Measurements from ENCODE around the gene PTPN9. TPM values are rescaled to one million over a fixed set of nuclear protein-coding genes. Genes with fewer than 3 reads are reported as not detected.

The PTPN9 gene
- total RNA-seq, 1 experiment from 2014 or later, result 64.9 TPM

DNA sequence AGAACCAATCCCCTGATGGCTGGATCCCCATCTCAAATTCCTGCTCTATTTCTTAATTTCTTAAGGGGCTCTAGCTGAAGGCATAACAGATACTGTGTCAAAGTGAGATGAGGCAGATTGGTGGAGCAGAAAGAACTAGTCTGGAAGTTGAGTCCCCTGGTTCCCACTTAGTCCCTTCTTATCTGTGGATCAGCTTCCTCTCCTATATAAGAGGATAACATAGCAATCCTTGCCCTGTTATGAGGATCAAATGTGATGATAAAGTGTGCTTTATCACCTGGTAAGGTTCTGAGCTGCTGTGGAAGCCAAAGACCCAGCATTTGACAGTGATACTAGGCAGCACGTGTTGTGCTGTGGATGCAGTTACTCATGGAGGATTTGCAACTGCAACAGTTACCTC, 119.5 kb downstream of the PTPN9 start:
- Histone ChIP-seq H3K27ac (ENCODE audit: low read depth, low read length, poor library complexity, severe bottlenecking) (no peak overlapping the region), H3K4me3 (ENCODE audit: low read depth, low read length, poor library complexity, severe bottlenecking) (no peak overlapping the region), H3K4me1 (ENCODE audit: insufficient read depth, low read length, poor library complexity, severe bottlenecking) (no peaks in the 10 kb centered on the region), H3K36me3 (ENCODE audit: insufficient read depth, low read length, poor library complexity, severe bottlenecking) (no peaks in the 10 kb centered on the region), H3K9me3 (ENCODE audit: low read depth, low read length, poor library complexity, severe bottlenecking) (no peaks in the 10 kb centered on the region), H3K27me3 (replicated peaks; ENCODE audit: insufficient read depth, low read depth, low read length, poor library complexity) (no peaks in the 10 kb centered on the region)
- TF ChIP-seq, protein P1, sequence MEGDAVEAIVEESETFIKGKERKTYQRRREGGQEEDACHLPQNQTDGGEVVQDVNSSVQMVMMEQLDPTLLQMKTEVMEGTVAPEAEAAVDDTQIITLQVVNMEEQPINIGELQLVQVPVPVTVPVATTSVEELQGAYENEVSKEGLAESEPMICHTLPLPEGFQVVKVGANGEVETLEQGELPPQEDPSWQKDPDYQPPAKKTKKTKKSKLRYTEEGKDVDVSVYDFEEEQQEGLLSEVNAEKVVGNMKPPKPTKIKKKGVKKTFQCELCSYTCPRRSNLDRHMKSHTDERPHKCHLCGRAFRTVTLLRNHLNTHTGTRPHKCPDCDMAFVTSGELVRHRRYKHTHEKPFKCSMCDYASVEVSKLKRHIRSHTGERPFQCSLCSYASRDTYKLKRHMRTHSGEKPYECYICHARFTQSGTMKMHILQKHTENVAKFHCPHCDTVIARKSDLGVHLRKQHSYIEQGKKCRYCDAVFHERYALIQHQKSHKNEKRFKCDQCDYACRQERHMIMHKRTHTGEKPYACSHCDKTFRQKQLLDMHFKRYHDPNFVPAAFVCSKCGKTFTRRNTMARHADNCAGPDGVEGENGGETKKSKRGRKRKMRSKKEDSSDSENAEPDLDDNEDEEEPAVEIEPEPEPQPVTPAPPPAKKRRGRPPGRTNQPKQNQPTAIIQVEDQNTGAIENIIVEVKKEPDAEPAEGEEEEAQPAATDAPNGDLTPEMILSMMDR (conservative IDR thresholded peaks at IDR 0.05; ENCODE audit: low read depth, low read length), result no peak
- no peak for DNase-seq (ENCODE audit: low spot score)
- intact Hi-C loops (cut with micrococcal nuclease; ENCODE audit: unreplicated experiment), result no loop called here
- CTCF ChIA-PET, result no interaction called here
- no TSS peak for BruUV-seq (replicated peaks)
- POLR2A ChIA-PET (ENCODE audit: low non-redundant PET), result interaction anchor here (0.6 kb wide), 2 partner anchors 8 to 25 kb away, joined by 4 to 25 read pairs; partner anchors contain the start of gene SIN3A

DNA sequence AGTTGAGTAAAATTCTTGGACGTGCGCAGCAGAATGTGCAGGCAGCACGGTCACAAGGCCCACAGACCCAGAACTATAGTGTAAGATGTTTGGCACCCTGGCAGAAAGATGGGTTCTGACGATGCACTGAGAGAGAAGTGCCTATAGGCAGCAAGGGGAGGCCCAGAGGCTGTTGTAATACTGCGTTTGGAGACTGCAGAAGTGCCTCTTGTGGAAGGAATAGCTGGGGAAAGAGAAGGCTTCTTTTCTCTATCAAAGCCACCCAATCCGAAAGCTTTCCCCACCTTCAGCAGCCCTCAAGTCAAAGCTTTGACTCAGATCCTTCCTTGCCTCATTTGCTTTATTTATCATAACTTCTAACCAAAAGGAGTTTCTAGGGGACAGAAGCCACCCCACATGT, 122.4 kb downstream of the PTPN9 start:
- Histone ChIP-seq H3K4me1 (ENCODE audit: insufficient read depth, low read length, poor library complexity, severe bottlenecking) (no peaks in the 10 kb centered on the region), H3K27ac (ENCODE audit: low read depth, low read length, poor library complexity, severe bottlenecking) (no peak overlapping the region), H3K27me3 (replicated peaks; ENCODE audit: insufficient read depth, low read depth, low read length, poor library complexity) (no peaks in the 10 kb centered on the region), H3K9me3 (ENCODE audit: low read depth, low read length, poor library complexity, severe bottlenecking) (no peaks in the 10 kb centered on the region), H3K4me3 (ENCODE audit: low read depth, low read length, poor library complexity, severe bottlenecking) (peak overlapping the region; percentile 81), H3K36me3 (ENCODE audit: insufficient read depth, low read length, poor library complexity, severe bottlenecking) (no peaks in the 10 kb centered on the region)
- CTCF ChIA-PET, result no interaction called here
- POLR2A ChIA-PET (ENCODE audit: low non-redundant PET), result no interaction called here
- BruUV-seq (replicated peaks), result no TSS peak
- no peak for TF ChIP-seq EZH2 (IDR thresholded peaks at IDR 0.05; ENCODE audit: borderline replicate concordance, low read depth, low read length, poor library complexity, severe bottlenecking)
- DNase-seq (ENCODE audit: low spot score), result no peak
- intact Hi-C loops (cut with micrococcal nuclease; ENCODE audit: unreplicated experiment), result no loop called here

DNA sequence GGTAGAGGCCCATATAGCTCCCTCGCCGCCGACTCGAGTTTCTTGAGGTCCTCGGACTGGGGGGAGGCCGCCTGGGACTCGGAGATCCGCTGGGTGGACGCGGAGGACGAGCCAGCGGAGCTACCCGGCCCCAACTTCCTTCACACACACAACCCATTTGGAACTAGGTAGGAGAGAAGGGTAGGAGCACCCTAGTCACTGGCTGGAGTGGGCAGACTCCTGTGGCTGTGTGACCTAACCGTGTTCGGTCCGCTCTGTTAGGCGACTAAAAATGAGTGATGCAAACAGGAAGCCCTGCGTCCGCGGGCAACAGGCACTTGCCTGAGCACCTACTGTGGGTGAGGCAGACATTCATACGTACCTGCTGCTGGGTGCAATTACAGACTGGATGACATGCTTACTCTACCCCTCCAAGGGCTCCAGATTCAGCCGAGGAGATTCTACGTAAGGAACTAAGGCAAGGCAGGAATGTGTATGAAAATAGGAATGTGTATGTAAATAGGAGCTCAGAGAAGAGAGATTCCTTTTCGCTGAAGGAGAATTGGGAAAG, 123.1 kb downstream of the PTPN9 start:
- TF ChIP-seq, protein P1 (conservative IDR thresholded peaks at IDR 0.05; ENCODE audit: low read depth, low read length), result no peak
- BruUV-seq (replicated peaks), result no TSS peak

DNA sequence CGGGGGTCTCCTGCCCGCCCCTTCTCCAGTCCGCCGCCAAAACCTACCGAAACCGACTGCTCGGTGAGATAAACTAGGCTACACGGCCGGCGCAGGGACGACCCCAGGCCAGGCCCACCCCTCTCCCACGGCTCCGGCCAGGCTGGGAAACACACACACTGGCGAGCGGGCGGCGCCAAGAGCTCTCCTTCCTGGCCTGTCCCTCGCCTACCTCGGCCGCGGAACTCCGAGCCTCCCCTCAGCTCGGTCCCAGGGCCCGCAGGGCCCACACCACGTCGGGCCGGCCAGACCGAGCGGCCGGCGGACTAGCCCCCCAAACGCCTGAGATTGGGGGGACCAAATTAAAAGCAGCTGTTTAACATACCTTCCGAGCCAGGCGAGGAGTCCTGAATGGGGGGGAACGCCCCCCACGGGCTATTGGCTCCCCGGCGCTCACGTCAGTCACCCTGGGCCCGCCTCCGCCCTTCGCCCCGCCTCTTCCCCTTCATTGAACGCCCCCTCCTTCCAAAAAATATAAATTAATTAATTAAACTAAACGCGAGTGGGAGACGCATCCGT, 123.6 kb downstream of the PTPN9 start:
- CTCF ChIA-PET, result interaction anchor here (0.6 to 1.8 kb wide), 2 partner anchors 88 to 199 kb away, joined by 4 to 7 read pairs; no protein-coding TSS in a partner anchor
- peak overlapping the region; percentile 94 for H3K27ac ChIP-seq (ENCODE audit: low read depth, low read length, poor library complexity, severe bottlenecking)
- intact Hi-C loops (cut with micrococcal nuclease; ENCODE audit: unreplicated experiment), result no loop called here

More for the DNA sequence above, 123.1 kb downstream of the PTPN9 start:
- CTCF ChIA-PET, result interaction anchor here (0.6 to 1.8 kb wide), 2 partner anchors 88 to 198 kb away, joined by 4 to 7 read pairs; no protein-coding TSS in a partner anchor
- Histone ChIP-seq H3K9me3 (ENCODE audit: low read depth, low read length, poor library complexity, severe bottlenecking) (no peaks in the 10 kb centered on the region), H3K27me3 (replicated peaks; ENCODE audit: insufficient read depth, low read depth, low read length, poor library complexity) (no peaks in the 10 kb centered on the region), H3K27ac (ENCODE audit: low read depth, low read length, poor library complexity, severe bottlenecking) (peak overlapping the region; percentile 94), H3K4me1 (ENCODE audit: insufficient read depth, low read length, poor library complexity, severe bottlenecking) (no peaks in the 10 kb centered on the region), H3K36me3 (ENCODE audit: insufficient read depth, low read length, poor library complexity, severe bottlenecking) (no peaks in the 10 kb centered on the region), H3K4me3 (ENCODE audit: low read depth, low read length, poor library complexity, severe bottlenecking) (peak overlapping the region; percentile 81)
- no peak for DNase-seq (ENCODE audit: low spot score)
- intact Hi-C loops (cut with micrococcal nuclease; ENCODE audit: unreplicated experiment), result no loop called here
- POLR2A ChIA-PET (ENCODE audit: low non-redundant PET), result no interaction called here

More for the DNA sequence above, 123.6 kb downstream of the PTPN9 start:
- POLR2A ChIA-PET (ENCODE audit: low non-redundant PET), result interaction anchor here (0.6 kb wide), 1 partner anchor 165 kb away, joined by 6 read pairs; no protein-coding TSS in a partner anchor
- no TSS peak for BruUV-seq (replicated peaks)
- DNase-seq (ENCODE audit: low spot score), result peak; percentile 89
- Histone ChIP-seq H3K27me3 (replicated peaks; ENCODE audit: insufficient read depth, low read depth, low read length, poor library complexity) (no peaks in the 10 kb centered on the region), H3K36me3 (ENCODE audit: insufficient read depth, low read length, poor library complexity, severe bottlenecking) (no peaks in the 10 kb centered on the region), H3K4me3 (ENCODE audit: low read depth, low read length, poor library complexity, severe bottlenecking) (peak overlapping the region; percentile 81), H3K4me1 (ENCODE audit: insufficient read depth, low read length, poor library complexity, severe bottlenecking) (no peaks in the 10 kb centered on the region), H3K9me3 (ENCODE audit: low read depth, low read length, poor library complexity, severe bottlenecking) (no peaks in the 10 kb centered on the region)
- no peak for TF ChIP-seq EZH2 (IDR thresholded peaks at IDR 0.05; ENCODE audit: borderline replicate concordance, low read depth, low read length, poor library complexity, severe bottlenecking)
- TF ChIP-seq, protein P1 (conservative IDR thresholded peaks at IDR 0.05; ENCODE audit: low read depth, low read length), result no peak
